Fibroblast of pulmonary artery (primary cell): ENCODE results near the gene ZNG1F.
"Not testable (repeated sequence)": the region's sequence is repeated elsewhere in the genome, so short reads cannot be mapped to it uniquely, and the experiment has no call there.

Source experiments
- DNase-seq: peaks from one replicate; pipeline ENCODE4 v3.0.0-alpha.2; 2010; ENCODE audit warnings: low read depth
- H3K4me3 ChIP-seq: replicated peaks from 2 replicates; pipeline ENCODE4 v1.5.1; 2011; ENCODE audit warnings: low read depth, mild to moderate bottlenecking, control low read depth, low read length, moderate library complexity

The ZNG1F gene

GRCh38 chr9:41125109-41125658, 63.9 kb downstream of the ZNG1F start:
- not testable (repeated sequence) for DNase-seq, H3K4me3 ChIP-seq

- H3K4me3 ChIP-seq, DNase-seq: not testable (repeated sequence)
Observed at GRCh38 chr9:41124250-41125108, 64.6 kb downstream of the ZNG1F start.

GRCh38 chr9:41123812-41124211, 65.3 kb downstream of the ZNG1F start:
- DNase-seq, H3K4me3 ChIP-seq: not testable (repeated sequence)

GRCh38 chr9:41123396-41123795, 65.7 kb downstream of the ZNG1F start:
- DNase-seq, H3K4me3 ChIP-seq: not testable (repeated sequence)

GRCh38 chr9:41120696-41121095, 68.4 kb downstream of the ZNG1F start:
- DNase-seq, H3K4me3 ChIP-seq: not testable (repeated sequence)

GRCh38 chr9:41119719-41120118, 69.4 kb downstream of the ZNG1F start:
- DNase-seq, H3K4me3 ChIP-seq: not testable (repeated sequence)

- not testable (repeated sequence) for DNase-seq, H3K4me3 ChIP-seq
Observed at GRCh38 chr9:41119311-41119710, 69.8 kb downstream of the ZNG1F start.

- not testable (repeated sequence) for DNase-seq, H3K4me3 ChIP-seq
Observed at GRCh38 chr9:41113348-41113747, 75.8 kb downstream of the ZNG1F start.

GRCh38 chr9:41111414-41111813, 77.7 kb downstream of the ZNG1F start:
- H3K4me3 ChIP-seq, DNase-seq: not testable (repeated sequence)

- DNase-seq, H3K4me3 ChIP-seq: not testable (repeated sequence)
Observed at GRCh38 chr9:41110913-41111312, 78.2 kb downstream of the ZNG1F start.

- DNase-seq, H3K4me3 ChIP-seq: not testable (repeated sequence)
Observed at GRCh38 chr9:41109253-41109652, 79.9 kb downstream of the ZNG1F start.

- not testable (repeated sequence) for H3K4me3 ChIP-seq, DNase-seq
Observed at GRCh38 chr9:41108816-41109215, 80.3 kb downstream of the ZNG1F start.

GRCh38 chr9:41106472-41107116, 82.5 kb downstream of the ZNG1F start:
- not testable (repeated sequence) for DNase-seq

GRCh38 chr9:41105557-41106253, 83.4 kb downstream of the ZNG1F start:
- DNase-seq, H3K4me3 ChIP-seq: not testable (repeated sequence)

More at GRCh38 chr9:41106472-41107116, 82.5 kb downstream of the ZNG1F start:
- not testable (repeated sequence) for H3K4me3 ChIP-seq

GRCh38 chr9:41104542-41104941, 84.6 kb downstream of the ZNG1F start:
- not testable (repeated sequence) for H3K4me3 ChIP-seq, DNase-seq

- H3K4me3 ChIP-seq, DNase-seq: not testable (repeated sequence)
Observed at GRCh38 chr9:41100508-41100907, 88.6 kb downstream of the ZNG1F start.

GRCh38 chr9:41098759-41099158, 90.4 kb downstream of the ZNG1F start:
- not testable (repeated sequence) for H3K4me3 ChIP-seq
- DNase-seq, result peak; percentile 12

GRCh38 chr9:41095060-41095459, 94.1 kb downstream of the ZNG1F start:
- H3K4me3 ChIP-seq, DNase-seq: not testable (repeated sequence)
